Stomach (tissue), 19 donors: ENCODE data around the gene EDA2R. TPM values are rescaled to one million over a fixed set of nuclear protein-coding genes. Genes with fewer than 3 reads are reported as not detected.
A peak's percentile ranks its signal among the peaks of the same experiment; 100 is the strongest.

Source experiments
- DNase-seq, 2 donors: peaks; one replicate each; pipeline versions ENCODE4 v3.0.0 to v3.0.0-alpha.2; 2013 to 2019
- H3K27ac ChIP-seq, 5 donors: fragments of 200-600 bp in 4 of 5; sonication (generic) in 4 of 5; one replicate each; pipeline ENCODE4 v1.5.1; 2013 to 2019; ENCODE audit warnings: mild to moderate bottlenecking in 1 of 5, moderate library complexity in 1 of 5
- H3K27me3 ChIP-seq, 3 donors: fragments of 200-600 bp; sonication (generic); one replicate each; pipeline ENCODE4 v1.5.1; 2017 to 2019; ENCODE audit warnings: mixed run types in 1 of 3
- H3K36me3 ChIP-seq, 4 donors: fragments of 200-600 bp; sonication (generic); 1 replicate in 3 of 4; 2 replicates in 1 of 4; pipeline ENCODE4 v1.5.1; 2016 to 2019
- H3K4me1 ChIP-seq, 4 donors: fragments of 200-600 bp; sonication (generic); one replicate each; pipeline ENCODE4 v1.5.1; 2016 to 2019
- H3K4me3 ChIP-seq, 4 donors: fragments of 200-600 bp; sonication (generic) in 3 of 4; one replicate each; pipeline ENCODE4 v1.5.1; 2016 to 2019; ENCODE audit warnings: mild to moderate bottlenecking in 1 of 4
- H3K9me3 ChIP-seq, 4 donors: fragments of 200-600 bp; sonication (generic); one replicate each; pipeline ENCODE4 v1.5.1; 2016 to 2019
- CTCF ChIP-seq, 7 experiments: fragments of 450-650 bp in 4 of 7; fragments of 200-600 bp in 3 of 7; sonication (generic) in 3 of 7; IDR thresholded peaks; one replicate each; pipeline ENCODE4 v1.5.1; 2016 to 2019; ENCODE audit warnings: antibody characterized with exemption in 7 of 7, control low read depth in 2 of 7, mild to moderate bottlenecking in 1 of 7
- EP300 ChIP-seq: sonication (generic); formaldehyde crosslinking; IDR thresholded peaks from one replicate; pipeline ENCODE4 v1.6.1; 2017; ENCODE audit warnings: antibody characterized with exemption
- POLR2A ChIP-seq, 4 donors: fragments of 450-650 bp; IDR thresholded peaks; one replicate each; pipeline ENCODE4 v1.6.1; 2016; ENCODE audit warnings: antibody characterized with exemption in 4 of 4, control low read depth in 2 of 4, mild to moderate bottlenecking in 1 of 4, moderate library complexity in 1 of 4
- POLR2AphosphoS5 ChIP-seq, 3 donors: sonication (generic); formaldehyde crosslinking; IDR thresholded peaks; one replicate each; pipeline ENCODE4 v1.6.1; 2016; ENCODE audit warnings: antibody characterized with exemption in 3 of 3
- WGBS, 5 donors: extraction: QIAGEN DNeasy Blood & Tissue Kit in 3 of 5; methylation state at CpG; one replicate each; pipeline versions ENCODE4 v1.1.5 to v1.1.7; 2013 to 2018; 5-methylcytosine and 5-hydroxymethylcytosine counted together
- intact Hi-C: fragments of 100-400 bp; cut with DNase I; formaldehyde crosslinking; loops from one replicate; pipeline ENCODE4 v1.15.1; 2023; ENCODE audit warnings: low total_unique reads
- long read RNA-seq, 10 donors: transcript quantifications; one replicate each; lab custom pipeline, GENCODE V29; 2026
- polyA plus RNA-seq, 3 donors: library from polyadenylated mRNA; stranded (reverse); fragments of 200-250 nt; gene quantifications; one replicate each; pipeline ENCODE4 v1.2.3, GENCODE V29; 2013
- total RNA-seq, 5 donors: library from RNA; depleted of rRNA; stranded (reverse); fragments of >200 nt; gene quantifications; one replicate each; pipeline versions ENCODE4 v1.1.0 to v1.2.3, GENCODE V29; 2014 to 2016
- donor health status: healthy with polysubstance abuse.
- donor health status: Bipolar disorder and iron deficiency.
- donor health status: healthy.

EDA2R gene, protein sequence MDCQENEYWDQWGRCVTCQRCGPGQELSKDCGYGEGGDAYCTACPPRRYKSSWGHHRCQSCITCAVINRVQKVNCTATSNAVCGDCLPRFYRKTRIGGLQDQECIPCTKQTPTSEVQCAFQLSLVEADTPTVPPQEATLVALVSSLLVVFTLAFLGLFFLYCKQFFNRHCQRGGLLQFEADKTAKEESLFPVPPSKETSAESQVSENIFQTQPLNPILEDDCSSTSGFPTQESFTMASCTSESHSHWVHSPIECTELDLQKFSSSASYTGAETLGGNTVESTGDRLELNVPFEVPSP
- total RNA-seq (1 to 10 TPM in 2 of 5 donors, under 1 TPM in 2, not detected in 1; under 0.01 to 4.6 (median 0.67) TPM), polyA plus RNA-seq (under 1 TPM in 2 of 3 donors, not detected in 1; 0.20 to 0.37 TPM)
- long read RNA-seq, donor 1: 0 reads
- long read RNA-seq, donor 2: 0 reads
- long read RNA-seq, donor 3: 0 reads
- long read RNA-seq, donor 4: 0 reads
- long read RNA-seq, donor 5: 0 reads
- long read RNA-seq, donor 6: 0 reads
- long read RNA-seq, donor 7: 0 reads
- long read RNA-seq, donor 8: 0 reads
- long read RNA-seq, donor 9: 0 reads
- long read RNA-seq, donor 10: 0 reads

GRCh38 chrX:66638591-66639500 lies at the start of gene EDA2R:
TSS of gene EDA2R (minus strand) at chrX:66639078. CDS start at chrX:66616020, 23,058 bp downstream.
- TF ChIP-seq CTCF (IDR thresholded peaks at IDR 0.05): no peak
- no peak for TF ChIP-seq EP300
- TF ChIP-seq POLR2A (IDR thresholded peaks at IDR 0.05): no peak
- TF ChIP-seq POLR2AphosphoS5 (IDR thresholded peaks at IDR 0.05): no peak
- DNase-seq: peak in 1 of 2 donors; percentile 37
- H3K4me3 ChIP-seq: peak within 1 kb of the TSS; percentile 30 to 33 (median 32)
- H3K4me1 ChIP-seq: no peaks in the 10 kb centered on the region
- no peak within 1 kb of the TSS for H3K27ac ChIP-seq
- 2 to 34% (median 14%) methylated on average over 9 to 32 of the region's 32 CpGs for WGBS, 5 donors
- intact Hi-C loops: no loop called here
- no peaks in the 10 kb centered on the region for H3K27me3 ChIP-seq
- H3K36me3 ChIP-seq: no peaks in the 10 kb centered on the region
- no peaks in the 10 kb centered on the region for H3K9me3 ChIP-seq

- intact Hi-C loops: no loop called here
- no peak for TF ChIP-seq POLR2AphosphoS5 (IDR thresholded peaks at IDR 0.05)
- TF ChIP-seq CTCF (IDR thresholded peaks at IDR 0.05): no peak
- TF ChIP-seq POLR2A (IDR thresholded peaks at IDR 0.05): no peak
- TF ChIP-seq EP300: no peak
- Histone ChIP-seq H3K27me3 (no peaks in the 10 kb centered on the region), H3K4me3 (no peak overlapping the region), H3K9me3 (peaks cover 0 to 5% (median 2%) of the 10 kb centered on the region in 4 donors), H3K36me3 (no peaks in the 10 kb centered on the region), H3K27ac (no peak overlapping the region), H3K4me1 (no peaks in the 10 kb centered on the region)
- DNase-seq: no peak
- WGBS, 5 donors: 31 to 57% (median 38%) methylated on average over 2 of the region's 2 CpGs
Measured at GRCh38 chrX:66684196-66684595, 45.3 kb upstream of the EDA2R start.

DNA sequence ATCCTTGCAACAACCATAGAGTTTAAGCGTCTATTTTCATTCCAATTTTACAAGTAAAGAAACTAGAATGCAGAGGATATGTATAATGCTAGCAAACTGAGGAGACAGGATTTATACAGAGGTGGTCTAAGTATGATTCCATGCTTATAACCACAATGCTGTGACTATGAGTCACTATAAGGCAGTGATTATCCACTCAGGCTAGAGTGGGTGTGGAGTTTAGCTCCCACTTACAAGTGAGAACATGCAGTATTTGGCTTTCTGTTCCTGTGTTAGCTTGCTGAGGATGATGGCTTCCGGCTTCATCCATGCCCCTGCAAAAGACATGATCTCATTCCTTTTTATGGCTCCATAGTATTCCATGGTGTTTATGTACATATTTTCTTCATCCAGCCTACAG lies 41.6 kb upstream of the EDA2R start:
- Histone ChIP-seq H3K4me3 (no peak overlapping the region), H3K4me1 (no peaks in the 10 kb centered on the region), H3K27ac (no peak overlapping the region), H3K36me3 (no peaks in the 10 kb centered on the region), H3K9me3 (no peaks in the 10 kb centered on the region), H3K27me3 (no peaks in the 10 kb centered on the region)
- TF ChIP-seq POLR2A (IDR thresholded peaks at IDR 0.05) (no peak), EP300 (no peak), POLR2AphosphoS5 (IDR thresholded peaks at IDR 0.05) (no peak), CTCF (IDR thresholded peaks at IDR 0.05) (no peak)
- intact Hi-C loops: no loop called here
- no peak for DNase-seq
- WGBS, 5 donors: 75 to 95% (median 83%) methylated on average over 2 of the region's 2 CpGs

DNA sequence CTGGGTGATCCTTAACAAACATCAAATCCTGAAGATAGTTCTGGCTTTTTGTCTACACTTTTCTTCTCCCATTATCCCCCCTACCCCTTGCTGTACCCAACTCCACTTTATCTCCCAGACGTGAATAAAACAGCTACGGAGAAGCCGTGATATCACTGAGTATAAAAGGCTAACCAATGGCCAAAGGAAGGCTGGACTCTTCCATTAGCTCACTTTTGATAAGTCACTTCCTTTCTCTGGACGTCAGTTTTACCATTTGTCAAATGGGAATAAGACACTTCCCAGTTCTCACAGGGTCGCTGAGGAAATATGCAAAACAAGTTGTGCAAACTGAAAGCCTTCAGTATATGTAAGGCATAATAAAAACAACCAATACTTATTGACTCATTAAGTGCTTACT lies 38.6 kb upstream of the EDA2R start:
- H3K4me1 ChIP-seq: no peaks in the 10 kb centered on the region
- intact Hi-C loops: no loop called here
- TF ChIP-seq POLR2AphosphoS5 (IDR thresholded peaks at IDR 0.05): no peak
- TF ChIP-seq CTCF (IDR thresholded peaks at IDR 0.05): no peak
- TF ChIP-seq POLR2A (IDR thresholded peaks at IDR 0.05): no peak
- TF ChIP-seq EP300: no peak
- DNase-seq: no peak
- 57 to 76% (median 58%) methylated on average over 5 of the region's 5 CpGs for WGBS, 5 donors
- H3K27me3 ChIP-seq: no peaks in the 10 kb centered on the region
- H3K9me3 ChIP-seq: no peaks in the 10 kb centered on the region
- H3K36me3 ChIP-seq: no peaks in the 10 kb centered on the region
- H3K27ac ChIP-seq: no peak overlapping the region
- H3K4me3 ChIP-seq: no peak overlapping the region
